SW 1271 (cell line): Measurements from ENCODE around the gene MTM1.

Source experiments
- DNase-seq, 2 experiments: peaks; one replicate each; lab custom pipeline; 2025; lab: John Stamatoyannopoulos, UW

MTM1 gene

DNA sequence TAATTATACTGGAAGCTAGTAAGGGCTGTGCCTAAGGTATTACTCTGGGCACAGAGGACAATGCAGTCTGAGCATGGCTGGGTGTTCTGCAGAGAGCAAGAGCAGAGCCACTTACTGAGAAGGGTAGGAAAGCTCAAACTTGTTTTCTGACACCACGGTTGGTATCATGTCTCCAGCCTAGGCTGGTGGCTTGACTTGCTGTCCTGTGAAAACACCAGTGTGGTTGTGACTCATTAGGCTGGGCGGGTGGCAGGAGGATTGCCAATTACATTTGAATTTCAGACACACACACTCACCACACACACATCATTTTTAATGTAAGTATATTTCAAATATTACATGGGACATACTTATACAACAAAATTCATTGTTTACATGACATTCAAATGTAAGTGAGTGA lies 19.7 kb upstream of the MTM1 start:
- no peak for DNase-seq

DNA sequence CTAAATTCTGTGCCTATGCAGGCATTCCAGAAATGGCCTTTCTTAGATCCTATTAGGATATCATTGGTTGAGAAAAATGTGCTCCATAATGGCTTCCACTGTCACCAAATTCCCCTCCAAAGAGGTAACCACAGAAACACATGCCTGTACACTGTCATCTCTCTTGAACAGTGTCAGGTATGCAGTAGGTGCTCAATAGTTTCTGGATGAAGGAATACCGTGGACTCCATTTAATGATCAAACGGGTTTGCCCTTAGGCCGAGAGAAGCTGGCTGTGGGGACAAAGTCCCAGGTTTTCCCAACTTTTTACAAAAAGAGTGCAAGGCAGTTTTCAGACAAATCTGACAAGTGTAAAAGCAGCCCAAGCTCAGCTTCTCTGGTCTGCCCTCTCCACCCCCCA lies 16.5 kb upstream of the MTM1 start:
- DNase-seq = no peak

DNA sequence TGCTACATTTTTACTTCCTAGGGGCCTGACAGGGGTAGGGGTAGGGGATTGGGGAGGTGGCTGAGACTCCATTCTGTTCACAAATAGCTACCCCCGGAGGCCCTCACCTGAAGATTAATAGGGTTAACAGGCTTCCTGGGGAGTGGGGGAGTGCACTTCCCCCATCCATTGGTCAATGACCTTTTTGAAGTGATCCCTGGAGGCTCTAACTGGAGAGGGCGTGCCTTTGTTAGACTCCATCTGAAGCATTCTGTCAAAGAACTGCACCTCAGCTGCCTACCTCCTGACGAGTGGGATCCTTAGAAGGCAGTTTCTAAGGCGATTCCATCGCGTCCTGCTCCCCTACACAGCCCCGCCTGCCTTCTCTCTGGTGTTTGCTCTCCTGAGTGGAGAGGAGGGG lies 10.0 kb upstream of the MTM1 start:
- no peak for DNase-seq

DNA sequence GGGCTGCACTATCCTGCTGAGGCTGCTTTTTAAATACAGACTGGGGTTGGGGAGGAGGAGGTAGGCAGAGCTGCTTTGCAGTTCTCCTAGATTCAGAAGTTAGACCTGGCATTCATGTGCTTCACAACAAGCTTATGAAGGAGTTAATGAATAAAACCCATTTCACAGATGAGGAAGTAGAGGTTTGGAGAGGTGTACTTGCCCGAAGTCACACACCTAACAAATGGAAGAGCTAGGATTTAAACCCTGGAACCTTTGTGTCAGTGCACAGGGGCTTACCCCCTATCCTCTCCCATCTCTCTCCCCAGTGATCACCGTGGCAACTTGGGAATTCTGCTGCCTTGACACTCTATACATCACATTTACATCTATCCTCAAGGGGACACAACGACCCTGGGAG lies 3.6 kb upstream of the MTM1 start:
- no peak for DNase-seq

DNA sequence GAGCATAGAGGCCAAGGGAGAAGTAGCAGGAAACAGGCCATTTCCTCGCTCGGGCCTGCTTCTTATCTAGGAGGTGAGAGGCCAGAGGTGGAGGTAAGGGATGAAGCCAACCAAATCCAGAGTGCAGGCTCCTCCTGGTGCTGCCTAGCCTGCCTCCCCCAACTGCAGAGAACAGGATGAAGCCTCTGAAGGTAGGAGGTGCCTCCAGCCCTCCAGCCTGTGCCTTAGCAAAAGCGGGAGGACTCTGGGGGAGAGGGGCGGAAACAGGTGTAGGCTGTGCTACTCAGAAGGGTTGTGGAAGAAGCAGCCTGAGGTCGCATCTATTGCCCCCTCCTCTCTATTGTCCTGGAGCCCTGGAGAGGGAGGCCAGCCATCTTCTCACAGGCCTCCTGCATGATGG lies 2.9 kb upstream of the MTM1 start:
- DNase-seq = no peak

DNA sequence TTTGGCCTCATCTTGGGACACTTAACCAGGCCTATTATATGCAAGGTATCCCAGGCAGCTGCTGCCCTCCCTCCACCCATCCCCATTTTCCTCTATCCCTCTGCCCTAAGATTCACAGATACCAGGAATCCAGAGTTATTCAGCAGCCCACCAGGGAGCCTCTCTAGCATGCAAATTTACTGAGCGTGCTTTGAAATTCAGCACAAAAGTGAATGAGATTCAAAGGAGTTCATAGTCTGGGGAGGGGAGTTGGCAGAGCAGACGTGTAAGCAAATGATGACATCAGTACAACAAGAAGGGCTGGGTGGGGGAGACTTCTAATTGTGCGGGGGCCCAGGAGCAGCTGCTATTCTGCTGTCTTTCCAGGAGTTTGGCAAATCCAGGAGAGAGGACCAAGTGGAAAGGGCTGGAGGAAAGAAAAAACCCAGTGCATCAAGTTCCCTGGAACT lies 1.7 kb upstream of the MTM1 start:
- no peak for DNase-seq

DNA sequence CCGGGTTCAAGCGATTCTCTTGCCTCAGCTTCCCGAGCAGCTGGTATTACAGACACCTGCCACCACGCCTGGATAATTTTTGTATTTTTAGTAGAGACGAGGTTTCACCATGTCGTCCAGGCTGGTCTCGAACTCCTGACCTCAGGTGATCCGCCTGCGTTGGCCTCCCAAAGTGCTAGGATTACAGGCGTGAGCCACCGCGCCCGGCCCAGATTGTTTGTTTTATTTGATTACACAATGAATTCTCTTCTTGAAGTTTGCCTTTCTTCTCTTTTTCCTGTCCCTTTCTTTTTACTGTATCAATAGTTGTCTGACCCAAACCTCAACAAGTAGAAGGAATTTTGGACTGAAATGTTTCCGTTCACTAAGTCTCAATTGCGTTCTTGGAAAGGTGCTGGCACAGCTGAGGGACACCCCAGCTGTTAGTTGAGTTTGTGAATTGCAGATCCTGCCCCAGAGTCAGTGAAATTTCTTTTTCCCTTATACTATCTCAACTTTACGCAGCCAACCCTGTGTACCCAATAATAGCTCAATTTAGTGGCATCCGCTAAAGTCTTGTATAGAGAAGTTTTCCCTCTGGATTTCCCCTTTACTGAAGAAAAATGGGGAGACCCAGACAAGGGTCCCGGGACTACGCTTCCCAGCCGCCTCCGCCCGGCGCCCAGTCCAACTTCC lies 639 bp upstream of the MTM1 start:
- DNase-seq = no peak

DNA sequence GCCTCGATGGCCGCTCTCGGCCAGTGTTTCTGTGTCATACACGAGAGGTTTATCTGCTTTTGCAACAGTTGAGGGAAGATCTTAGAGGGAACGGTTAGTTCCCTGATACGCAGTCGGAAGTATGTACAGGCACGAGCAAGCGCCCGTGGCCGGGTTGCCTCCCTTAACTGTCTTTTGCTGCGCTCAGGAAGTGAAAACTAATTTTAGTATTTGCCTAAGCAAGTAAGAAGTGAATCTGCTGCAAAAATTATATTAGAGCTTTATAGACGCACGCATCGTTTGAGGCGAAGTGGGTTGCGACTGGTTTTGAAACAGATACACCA lies 695 bp downstream of the MTM1 start:
- no peak for DNase-seq

DNA sequence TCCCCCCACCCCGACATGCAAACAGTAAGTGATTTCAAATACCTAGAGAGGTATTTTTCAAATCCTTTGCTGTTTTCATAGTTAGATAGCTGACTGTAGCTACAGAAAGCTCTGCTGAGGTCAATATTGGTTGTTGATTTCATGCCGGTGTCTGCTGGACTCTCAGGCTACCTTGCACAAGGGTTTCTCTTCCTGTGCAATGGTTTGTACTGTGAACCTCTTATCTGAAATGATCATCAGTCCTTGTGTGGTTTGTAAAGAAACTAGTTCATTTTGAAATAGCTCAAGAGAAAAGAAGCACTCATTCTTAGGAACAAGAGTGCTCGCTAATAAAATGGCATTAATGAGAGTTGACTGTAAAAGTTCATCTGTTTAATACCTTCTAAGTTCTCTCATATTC lies 2.1 kb downstream of the MTM1 start:
- no peak for DNase-seq

DNA sequence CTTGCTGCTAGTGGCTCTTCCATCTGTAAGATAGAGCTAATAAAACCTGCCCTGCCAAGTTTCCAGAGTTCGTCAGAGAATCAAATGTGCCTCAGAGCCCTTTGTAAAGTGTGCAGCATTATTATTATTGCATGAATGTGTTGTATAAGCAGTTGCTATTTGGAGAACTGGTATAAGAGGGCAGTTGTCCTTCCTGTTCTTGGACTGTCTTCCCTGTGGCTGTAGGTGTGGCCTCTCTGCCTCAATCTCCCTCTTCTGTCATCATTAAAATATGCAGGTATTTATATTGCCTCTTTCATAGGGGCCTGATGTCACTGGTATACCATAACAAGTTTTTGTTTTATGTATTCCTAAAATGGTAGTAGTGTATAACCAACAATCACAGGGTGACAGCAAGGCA lies 3.8 kb downstream of the MTM1 start:
- DNase-seq = no peak

DNA sequence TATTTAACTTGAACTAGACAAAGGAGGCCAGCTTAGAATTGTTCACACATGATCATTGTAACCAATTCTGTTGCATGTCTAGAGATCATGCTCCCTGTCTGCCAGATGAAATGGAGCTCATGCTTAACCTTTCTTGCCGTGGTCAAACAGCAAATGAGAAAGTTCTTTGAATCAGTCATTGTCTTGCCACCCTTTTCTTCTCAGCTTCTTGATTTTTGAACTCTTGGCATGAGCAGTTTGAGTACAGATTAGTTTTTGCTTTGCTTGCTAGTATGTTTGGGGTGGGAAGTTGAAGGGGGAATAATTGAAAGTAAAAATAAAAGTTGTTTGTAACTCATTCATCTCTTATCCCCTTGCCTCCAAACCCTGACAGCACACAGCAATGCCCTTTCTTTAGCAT lies 4.7 kb downstream of the MTM1 start:
- DNase-seq = no peak

DNA sequence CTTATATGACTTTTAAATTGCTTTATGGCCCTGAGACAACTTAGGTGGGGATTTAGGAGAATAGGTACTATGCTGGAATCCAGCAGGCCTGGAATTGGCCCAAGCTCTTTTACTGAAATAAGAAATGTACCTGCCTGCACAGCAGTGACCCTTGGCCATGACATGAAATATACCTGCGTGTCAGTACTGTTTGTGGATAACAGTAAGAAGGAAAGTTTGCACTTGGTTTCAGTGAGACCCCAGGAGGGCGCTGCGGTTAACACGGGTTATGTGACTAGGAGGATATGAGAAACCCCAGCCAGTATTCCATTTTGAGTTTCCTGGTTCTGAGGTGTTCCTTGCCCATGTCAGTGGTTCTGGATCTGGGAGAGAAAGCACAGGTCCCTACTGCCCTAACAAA lies 5.3 kb downstream of the MTM1 start:
- no peak for DNase-seq

DNA sequence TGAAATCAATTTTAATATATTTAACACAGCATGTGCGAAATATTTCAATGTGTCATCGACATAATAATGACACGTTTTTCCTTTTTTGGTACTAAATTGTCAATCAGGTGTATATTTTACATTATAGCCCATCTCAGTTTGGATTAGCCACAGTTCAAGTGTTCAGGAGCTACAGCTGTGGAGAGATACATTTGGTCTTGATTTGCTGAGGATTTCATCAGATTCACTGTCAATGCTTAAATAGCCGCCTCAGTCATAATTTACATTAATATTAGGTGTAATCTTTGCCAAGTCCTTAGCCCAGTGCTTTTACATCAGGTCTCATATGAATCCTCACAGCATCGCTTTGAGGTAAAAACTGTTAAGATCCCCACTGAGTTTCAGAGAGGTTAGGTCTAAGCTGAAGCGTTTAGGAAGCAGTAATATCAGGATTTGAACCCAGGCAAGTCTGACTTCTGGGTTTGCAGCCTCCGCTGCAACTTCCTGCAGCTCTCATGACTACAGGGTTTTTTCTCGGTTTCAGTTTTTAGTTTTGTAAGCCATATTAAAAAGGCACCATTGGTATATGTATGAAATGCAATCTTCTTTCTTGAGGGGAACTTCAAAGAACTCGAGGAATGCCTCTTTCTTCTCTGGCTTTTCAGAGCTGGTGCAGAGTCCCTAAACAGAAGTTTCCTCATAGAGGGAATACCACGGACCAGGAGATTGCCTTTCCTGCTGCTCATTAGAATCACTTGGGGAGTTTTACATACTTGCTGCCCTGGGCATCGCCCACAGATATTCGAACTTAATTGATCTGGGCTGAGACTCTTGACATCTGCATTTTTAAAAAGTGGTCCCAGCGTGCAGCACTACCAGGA lies 6.4 kb downstream of the MTM1 start:
- no peak for DNase-seq

DNA sequence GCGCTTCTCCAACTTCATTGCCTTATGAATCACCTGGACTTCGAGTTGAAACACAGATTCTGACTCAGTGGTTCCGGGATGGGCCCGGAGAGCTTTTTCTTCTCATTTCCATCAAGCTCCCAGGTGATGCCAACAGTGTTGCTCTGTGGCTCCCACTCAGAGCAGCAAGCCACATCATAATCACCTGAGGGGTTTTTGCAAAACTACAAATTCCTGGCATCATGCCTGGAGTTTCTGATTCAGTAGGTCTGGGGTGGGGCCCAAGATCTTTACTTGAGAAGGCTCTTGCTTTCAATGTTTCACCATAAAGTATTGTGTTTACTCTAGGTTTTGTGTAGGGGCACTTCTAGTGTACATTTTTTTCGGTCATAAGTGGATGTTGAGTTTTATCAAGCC lies 7.0 kb downstream of the MTM1 start:
- DNase-seq = no peak

DNA sequence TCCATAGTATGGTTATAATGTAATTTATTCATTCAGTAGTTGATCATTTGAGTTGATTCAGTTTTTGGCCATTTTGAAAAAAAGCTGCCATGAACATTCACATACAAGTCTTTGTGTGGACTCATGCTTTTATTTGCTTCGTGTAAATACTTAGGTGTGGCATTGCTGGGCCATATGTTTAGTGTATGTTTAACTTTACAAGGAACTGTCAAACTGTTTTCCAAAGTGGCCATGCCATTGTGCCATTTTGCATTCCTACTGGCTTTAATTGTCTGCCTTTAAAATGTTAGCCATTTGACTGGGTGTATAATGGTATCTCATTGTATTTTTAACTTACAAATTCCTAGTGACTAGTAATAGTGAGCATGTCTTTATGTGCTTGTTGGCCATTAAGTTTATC lies 8.8 kb downstream of the MTM1 start:
- no peak for DNase-seq

DNA sequence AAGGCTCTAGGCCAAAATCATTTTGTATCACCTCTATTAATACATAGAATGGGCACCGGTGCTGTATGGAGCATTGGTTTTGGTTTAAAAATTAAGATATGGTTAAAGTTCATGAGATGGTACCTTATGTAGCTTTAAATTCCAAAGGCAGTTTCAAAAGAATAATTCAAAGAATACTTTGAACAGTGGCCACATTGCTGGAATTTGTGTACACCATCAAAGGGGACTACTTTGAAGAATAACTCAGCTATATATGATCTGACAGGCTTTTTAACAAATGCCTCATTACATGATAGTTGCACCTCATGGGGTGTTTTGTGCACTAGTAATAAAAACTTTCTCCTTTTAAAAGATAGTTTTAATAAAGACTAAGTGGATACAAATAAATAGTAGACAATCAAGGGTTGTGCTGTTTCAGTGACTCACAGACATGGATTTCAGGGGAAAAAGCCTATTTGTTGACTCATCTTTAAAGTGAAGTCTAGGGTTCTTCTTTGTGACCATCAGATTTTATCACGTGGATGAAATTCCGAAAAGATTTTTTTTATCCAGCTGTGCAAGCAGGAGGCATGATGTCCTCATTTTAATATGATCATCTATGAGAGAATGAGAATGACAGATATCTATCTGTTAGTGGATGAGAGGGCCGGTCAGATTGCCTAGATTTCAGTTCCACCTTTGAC lies 12.8 kb downstream of the MTM1 start:
- DNase-seq = peak; percentile 8 to 77

DNA sequence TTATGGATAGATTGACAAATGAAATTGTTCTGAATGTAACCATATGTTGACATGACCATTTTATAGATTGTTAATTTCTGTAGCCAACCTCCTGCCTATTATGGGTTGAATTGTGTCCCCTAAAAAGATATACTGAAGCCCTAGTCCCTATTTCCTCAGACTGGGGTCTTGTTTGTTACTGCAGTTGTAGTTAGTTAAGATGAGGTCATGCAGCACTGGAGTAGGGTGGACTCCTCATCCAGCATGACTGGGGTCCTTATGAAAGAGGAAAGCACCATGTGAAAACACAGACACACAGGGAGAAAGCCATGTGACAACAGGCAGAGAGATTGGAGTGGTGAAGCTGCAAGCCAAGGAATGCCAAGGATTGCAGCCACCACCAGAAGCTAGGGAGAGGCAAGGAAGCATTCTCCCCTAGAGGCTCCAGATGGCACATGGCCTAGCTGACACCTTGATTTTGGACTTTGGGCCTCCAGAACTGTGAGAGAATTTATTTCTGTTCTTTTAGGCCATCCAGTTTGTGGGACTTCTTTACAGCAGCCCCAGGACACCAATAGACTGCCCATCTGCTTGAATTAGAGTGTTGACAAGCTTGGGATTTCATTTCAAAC lies 14.0 kb downstream of the MTM1 start:
- DNase-seq = no peak

DNA sequence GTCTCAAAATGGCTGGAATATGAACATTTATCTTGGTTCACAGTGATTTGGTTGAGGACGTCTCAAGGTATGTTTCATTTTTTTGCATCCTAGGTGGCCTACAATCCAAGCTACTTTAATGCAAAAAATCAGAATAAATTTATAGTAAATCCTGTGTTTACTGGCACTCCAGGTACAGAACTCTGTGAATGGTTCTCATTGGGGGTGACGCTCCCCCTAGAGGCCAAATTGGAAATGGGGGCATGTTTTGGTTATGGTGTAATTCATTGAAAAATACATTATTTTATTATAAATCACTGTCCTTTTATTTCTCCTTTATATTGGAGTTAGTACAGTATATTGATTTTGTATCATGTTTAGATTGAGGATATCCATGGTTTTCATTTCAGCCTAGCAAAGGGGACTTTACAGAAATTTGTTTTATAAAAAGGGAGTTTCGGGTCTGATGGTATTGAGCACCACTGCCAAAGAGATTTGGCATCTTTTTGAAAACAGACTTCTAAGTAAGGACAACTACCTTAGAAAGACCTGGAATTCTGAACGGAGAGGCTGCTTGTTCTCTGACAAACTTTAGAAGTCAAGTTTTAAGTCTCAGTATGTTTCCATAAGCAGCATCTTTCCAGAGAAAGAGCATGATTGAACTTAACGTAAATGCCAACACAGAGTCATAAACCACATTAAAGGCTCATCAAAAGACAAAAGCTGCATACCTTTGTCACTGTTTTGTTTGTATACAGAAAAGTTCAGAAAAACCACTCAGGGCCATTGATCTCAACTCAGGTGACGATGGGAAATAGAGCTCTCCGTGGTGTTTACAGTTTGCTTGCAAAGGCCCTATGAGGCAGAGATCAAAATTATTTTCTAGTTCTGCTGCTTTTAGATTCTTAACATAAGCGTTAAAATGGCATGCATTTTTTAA lies 19.4 kb downstream of the MTM1 start:
- DNase-seq = peak in 1 of 2 experiments; percentile 3

DNA sequence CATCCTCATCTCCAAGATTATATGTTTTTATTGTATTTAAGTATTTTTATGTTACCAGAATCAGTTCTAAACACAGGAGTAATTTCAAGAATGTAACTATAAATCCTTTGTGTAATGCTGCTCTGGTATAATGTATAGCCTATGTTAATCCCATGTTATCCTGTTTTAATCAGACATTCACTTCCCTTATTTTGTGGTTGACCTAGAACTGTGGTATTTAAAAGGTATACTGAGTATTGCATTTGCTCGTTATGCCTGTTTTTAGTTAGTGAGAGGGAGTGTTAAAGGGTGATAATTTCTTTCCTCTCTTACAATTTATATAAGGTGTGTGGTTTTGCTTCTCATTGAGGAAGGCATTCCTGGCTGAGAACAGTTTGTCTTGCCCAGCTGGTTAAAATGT lies 26.2 kb downstream of the MTM1 start:
- no peak for DNase-seq

DNA sequence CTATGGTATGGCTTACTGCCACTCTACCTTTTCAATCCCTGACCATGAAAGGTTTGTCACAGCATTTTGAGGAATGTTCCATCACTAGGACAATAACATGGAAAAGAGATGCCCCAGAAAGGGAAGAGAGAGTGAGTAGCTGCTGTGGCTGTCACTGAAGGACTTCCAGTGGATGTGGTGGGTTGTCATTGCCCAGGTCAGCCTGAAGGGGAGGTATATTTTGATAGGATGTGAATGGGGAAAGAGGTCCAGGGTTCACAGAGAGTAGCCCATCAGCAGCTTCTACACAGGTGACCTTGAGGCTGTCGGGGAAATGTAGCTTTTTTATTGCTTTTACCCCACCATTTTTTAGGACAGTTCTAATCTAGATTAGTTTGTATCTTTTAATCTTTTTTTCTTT lies 30.8 kb downstream of the MTM1 start:
- no peak for DNase-seq

DNA sequence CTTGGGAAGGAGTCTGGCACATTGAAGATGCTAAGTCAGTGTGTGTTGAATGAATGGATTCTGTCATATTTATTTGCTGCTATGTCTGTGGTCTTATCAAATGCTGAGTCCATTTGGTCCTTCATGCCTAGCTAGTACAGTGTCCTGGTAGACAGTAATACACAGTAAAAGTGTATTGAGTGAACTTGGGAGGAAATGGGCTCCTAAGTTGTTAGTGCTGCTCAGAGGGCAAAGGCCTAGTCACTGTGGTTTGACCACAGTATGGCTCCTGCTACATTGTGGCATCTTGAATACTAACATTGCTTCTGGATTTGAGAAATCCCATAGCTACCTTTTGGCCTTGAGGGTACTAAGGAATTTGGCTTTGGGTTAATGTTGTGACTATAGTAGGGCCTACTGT lies 33.9 kb downstream of the MTM1 start:
- no peak for DNase-seq

DNA sequence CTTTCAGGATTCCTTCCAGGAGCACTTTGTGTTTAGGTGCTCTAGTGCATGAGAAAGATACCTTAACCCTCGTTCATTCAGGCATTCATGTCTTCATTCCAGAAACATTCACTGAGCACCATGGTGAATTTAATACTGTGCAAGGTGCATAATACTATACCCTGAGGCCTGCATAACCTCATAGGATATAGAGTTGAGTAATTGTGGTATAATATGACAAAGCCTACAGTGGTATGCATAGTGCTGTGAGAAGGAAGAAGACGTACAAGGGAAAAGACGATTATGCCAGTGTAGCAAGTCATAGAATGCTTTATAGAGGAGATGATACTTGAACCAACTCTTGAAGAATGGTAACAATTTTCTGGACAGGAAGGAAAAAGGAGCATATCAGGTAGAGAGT lies 34.3 kb downstream of the MTM1 start:
- no peak for DNase-seq
